IgD-negative memory B cell (primary cell): ENCODE measurements around the gene FEM1A. TPM values are rescaled to one million over a fixed set of nuclear protein-coding genes. Genes with fewer than 3 reads are reported as not detected.
"Not testable (repeated sequence)": the region's sequence is repeated elsewhere in the genome, so short reads cannot be mapped to it uniquely, and the experiment has no call there.

Experiments
- H3K27ac Mint-ChIP-seq, 3 donors: one replicate each; pipeline ENCODE4 v1.8.0; 2020 to 2022; ENCODE audit warnings: mild to moderate bottlenecking in 3 of 3, mixed read lengths in 3 of 3, moderate library complexity in 1 of 3
- H3K27me3 Mint-ChIP-seq: one replicate; pipeline ENCODE4 v1.8.0; 2021; ENCODE audit warnings: mixed read lengths
- H3K36me3 Mint-ChIP-seq: one replicate; pipeline ENCODE4 v1.8.0; 2020; ENCODE audit warnings: mild to moderate bottlenecking, mixed read lengths
- H3K4me1 Mint-ChIP-seq, 3 donors: one replicate each; pipeline ENCODE4 v1.8.0; 2020 to 2022; ENCODE audit warnings: mixed read lengths in 3 of 3, mild to moderate bottlenecking in 1 of 3
- H3K4me3 Mint-ChIP-seq, 4 donors: one replicate each; pipeline ENCODE4 v1.8.0; 2020 to 2022; ENCODE audit warnings: mild to moderate bottlenecking in 4 of 4, mixed read lengths in 4 of 4, moderate library complexity in 3 of 4
- H3K9me3 Mint-ChIP-seq, 3 donors: one replicate each; pipeline ENCODE4 v1.8.0; 2020 to 2021; ENCODE audit warnings: mixed read lengths in 3 of 3, mild to moderate bottlenecking in 1 of 3
- polyA plus RNA-seq: library from polyadenylated mRNA; unstranded; fragments of 300-500 nt; fragmentation: Illumina TruSeq; gene quantifications from one replicate; pipeline ENCODE4 v1.2.3, GENCODE V29; 2021

The FEM1A gene
- polyA plus RNA-seq, 1 donor from 2014 or later: 4.1 TPM

GRCh38 chr19:4815426-4816201, 24.1 kb downstream of the FEM1A start:
- Mint-ChIP-seq H3K4me1 (peaks cover 17 to 26% (median 24%) of the 10 kb centered on the region in 3 donors), H3K4me3 (peak overlapping the region; percentile 44 to 86 (median 74)), H3K9me3 (no peaks in the 10 kb centered on the region), H3K36me3 (peaks cover 3% of the 10 kb centered on the region), H3K27me3 (no peaks in the 10 kb centered on the region), H3K27ac (peak overlapping the region; percentile 77 to 96 (median 89))

- H3K27ac Mint-ChIP-seq: peak overlapping the region in 1 of 3 donors; percentile 89
- H3K4me1 Mint-ChIP-seq: peaks cover 17 to 25% (median 23%) of the 10 kb centered on the region in 3 donors
- H3K36me3 Mint-ChIP-seq: peaks cover 3% of the 10 kb centered on the region
- no peaks in the 10 kb centered on the region for H3K9me3 Mint-ChIP-seq
- no peaks in the 10 kb centered on the region for H3K27me3 Mint-ChIP-seq
- no peak overlapping the region for H3K4me3 Mint-ChIP-seq
These were observed 24.8 kb downstream of the FEM1A start for GRCh38 chr19:4816202-4816949.

- H3K36me3 Mint-ChIP-seq: peaks cover 3% of the 10 kb centered on the region
- peaks cover 12 to 21% (median 20%) of the 10 kb centered on the region in 3 donors for H3K4me1 Mint-ChIP-seq
- no peak overlapping the region for H3K27ac Mint-ChIP-seq
- no peaks in the 10 kb centered on the region for H3K9me3 Mint-ChIP-seq
- no peaks in the 10 kb centered on the region for H3K27me3 Mint-ChIP-seq
- peak overlapping the region in 1 of 4 donors; percentile 52 for H3K4me3 Mint-ChIP-seq
These were observed 25.4 kb downstream of the FEM1A start for GRCh38 chr19:4816950-4817278.

GRCh38 chr19:4817467-4818277, 26.1 kb downstream of the FEM1A start:
- Mint-ChIP-seq H3K27me3 (no peaks in the 10 kb centered on the region), H3K4me3 (no peak overlapping the region), H3K27ac (no peak overlapping the region), H3K9me3 (no peaks in the 10 kb centered on the region), H3K36me3 (peaks cover 3% of the 10 kb centered on the region), H3K4me1 (peaks cover 11 to 20% (median 16%) of the 10 kb centered on the region in 3 donors)

- H3K27me3 Mint-ChIP-seq: no peaks in the 10 kb centered on the region
- H3K27ac Mint-ChIP-seq: no peak overlapping the region
- H3K36me3 Mint-ChIP-seq: peaks cover 5% of the 10 kb centered on the region
- no peak overlapping the region for H3K4me3 Mint-ChIP-seq
- peaks cover 0 to 7% (median 5%) of the 10 kb centered on the region in 3 donors for H3K4me1 Mint-ChIP-seq
- no peaks in the 10 kb centered on the region for H3K9me3 Mint-ChIP-seq
These were observed 29.7 kb downstream of the FEM1A start for GRCh38 chr19:4821265-4821664.

GRCh38 chr19:4822354-4822753, 30.8 kb downstream of the FEM1A start:
- peak overlapping the region in 1 of 3 donors; percentile 80 for H3K27ac Mint-ChIP-seq
- not testable (repeated sequence) for H3K4me1 Mint-ChIP-seq, H3K4me3 Mint-ChIP-seq, H3K27me3 Mint-ChIP-seq, H3K36me3 Mint-ChIP-seq, H3K9me3 Mint-ChIP-seq

GRCh38 chr19:4823577-4823976, 32.0 kb downstream of the FEM1A start:
- H3K4me3 Mint-ChIP-seq: no peak overlapping the region
- H3K27ac Mint-ChIP-seq: no peak overlapping the region
- no peaks in the 10 kb centered on the region for H3K27me3 Mint-ChIP-seq
- H3K9me3 Mint-ChIP-seq: no peaks in the 10 kb centered on the region
- peaks cover 0 to 7% (median 6%) of the 10 kb centered on the region in 3 donors for H3K4me1 Mint-ChIP-seq
- peaks cover 7% of the 10 kb centered on the region for H3K36me3 Mint-ChIP-seq

- H3K27me3 Mint-ChIP-seq: no peaks in the 10 kb centered on the region
- H3K36me3 Mint-ChIP-seq: peaks cover 2% of the 10 kb centered on the region
- H3K9me3 Mint-ChIP-seq: no peaks in the 10 kb centered on the region
- H3K4me1 Mint-ChIP-seq: peaks cover 11 to 23% (median 19%) of the 10 kb centered on the region in 3 donors
- H3K4me3 Mint-ChIP-seq: peak overlapping the region; percentile 77 to 95 (median 83)
- H3K27ac Mint-ChIP-seq: peak overlapping the region; percentile 76 to 93 (median 89)
These were observed 37.6 kb downstream of the FEM1A start for GRCh38 chr19:4829001-4829712.

GRCh38 chr19:4830332-4830731, 38.8 kb downstream of the FEM1A start:
- H3K4me3 Mint-ChIP-seq: peak overlapping the region; percentile 77 to 95 (median 92)
- H3K9me3 Mint-ChIP-seq: no peaks in the 10 kb centered on the region
- H3K27me3 Mint-ChIP-seq: no peaks in the 10 kb centered on the region
- peak overlapping the region; percentile 76 to 94 (median 88) for H3K27ac Mint-ChIP-seq
- H3K36me3 Mint-ChIP-seq: peaks cover 2% of the 10 kb centered on the region
- H3K4me1 Mint-ChIP-seq: peaks cover 11 to 23% (median 19%) of the 10 kb centered on the region in 3 donors

- H3K4me1 Mint-ChIP-seq: peaks cover 11 to 23% (median 19%) of the 10 kb centered on the region in 3 donors
- peaks cover 2% of the 10 kb centered on the region for H3K36me3 Mint-ChIP-seq
- H3K27me3 Mint-ChIP-seq: no peaks in the 10 kb centered on the region
- peak overlapping the region; percentile 77 to 95 (median 92) for H3K4me3 Mint-ChIP-seq
- H3K27ac Mint-ChIP-seq: peak overlapping the region; percentile 76 to 94 (median 88)
- no peaks in the 10 kb centered on the region for H3K9me3 Mint-ChIP-seq
These were observed 39.3 kb downstream of the FEM1A start for GRCh38 chr19:4830768-4831265.

GRCh38 chr19:4831304-4831978, 39.9 kb downstream of the FEM1A start, which contains the start of gene TICAM1:
TICAM1 (minus strand) TSS chr19:4831712; CDS start chr19:4818377, 13,335 bp downstream.
- peak within 1 kb of the TSS; percentile 85 to 95 (median 88) for H3K27ac Mint-ChIP-seq
- H3K27me3 Mint-ChIP-seq: no peaks in the 10 kb centered on the region
- H3K4me3 Mint-ChIP-seq: peak within 1 kb of the TSS; percentile 77 to 95 (median 92)
- peaks cover 11 to 23% (median 19%) of the 10 kb centered on the region in 3 donors for H3K4me1 Mint-ChIP-seq
- H3K36me3 Mint-ChIP-seq: peaks cover 3% of the 10 kb centered on the region
- no peaks in the 10 kb centered on the region for H3K9me3 Mint-ChIP-seq

GRCh38 chr19:4831979-4832340, 40.4 kb downstream of the FEM1A start:
- Mint-ChIP-seq H3K27ac (peak overlapping the region; percentile 85 to 95 (median 87)), H3K4me3 (peak overlapping the region; percentile 77 to 95 (median 92)), H3K4me1 (peaks cover 11 to 23% (median 19%) of the 10 kb centered on the region in 3 donors)
- not testable (repeated sequence) for H3K36me3 Mint-ChIP-seq, H3K9me3 Mint-ChIP-seq, H3K27me3 Mint-ChIP-seq

- peak overlapping the region; percentile 51 to 87 (median 84) for H3K27ac Mint-ChIP-seq
- H3K4me1 Mint-ChIP-seq: peaks cover 14 to 23% (median 18%) of the 10 kb centered on the region in 3 donors
- peaks cover 8% of the 10 kb centered on the region for H3K36me3 Mint-ChIP-seq
- no peaks in the 10 kb centered on the region for H3K9me3 Mint-ChIP-seq
- peak overlapping the region; percentile 69 to 83 (median 76) for H3K4me3 Mint-ChIP-seq
- no peaks in the 10 kb centered on the region for H3K27me3 Mint-ChIP-seq
These were observed 41.2 kb downstream of the FEM1A start for GRCh38 chr19:4832776-4833175.
